ENCODE results near the gene MED13L.
"Not testable (repeated sequence)": the region's sequence is repeated elsewhere in the genome, so short reads cannot be mapped to it uniquely, and the experiment has no call there.

MED13L gene

GRCh38 chr12:116153113-116153512 lies 124.4 kb downstream of the MED13L start:
- no peak for DNase-seq (ENCODE audit: low spot score)

- no peak for DNase-seq (ENCODE audit: low spot score)
Measured at GRCh38 chr12:116152268-116152667, 125.2 kb downstream of the MED13L start.

DNA sequence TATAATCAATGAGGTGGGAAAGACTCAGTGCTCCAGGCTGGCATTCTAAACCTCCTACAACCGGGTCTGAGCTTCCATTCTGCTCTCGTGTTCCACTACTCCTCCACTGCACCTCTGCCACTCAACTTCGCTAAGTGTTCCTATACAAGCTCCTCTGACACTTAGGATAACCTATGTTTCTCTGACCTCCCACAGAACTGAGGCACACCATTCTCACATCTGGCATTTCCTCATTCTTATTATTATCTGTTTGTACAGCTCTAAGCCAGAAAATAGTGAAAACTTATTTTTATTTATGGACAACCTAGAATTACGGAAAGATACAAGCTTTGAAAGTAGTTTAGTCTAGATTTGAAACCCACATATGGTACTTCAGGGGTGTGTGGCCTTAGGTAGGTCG lies 127.0 kb downstream of the MED13L start:
- DNase-seq (ENCODE audit: low spot score) = no peak

DNA sequence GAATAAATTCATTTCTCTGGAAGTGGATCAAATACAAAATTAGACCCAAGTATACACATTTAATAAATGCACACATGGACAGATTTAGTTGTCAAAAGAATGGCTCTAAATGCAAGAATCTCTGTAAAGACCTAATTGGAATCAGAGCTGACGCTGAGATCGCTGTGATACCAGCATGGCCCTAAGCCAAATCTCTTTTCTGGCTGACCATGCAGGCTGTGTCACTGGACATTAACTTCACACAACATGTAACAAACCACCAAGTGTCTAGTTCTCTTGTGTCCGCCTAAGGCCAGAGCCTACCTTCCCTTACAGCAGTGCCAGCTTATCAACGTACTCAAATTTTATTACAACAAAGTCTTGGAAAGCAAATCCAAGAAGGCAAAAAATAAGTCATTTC lies 127.5 kb downstream of the MED13L start:
- DNase-seq (ENCODE audit: low spot score) = no peak

DNA sequence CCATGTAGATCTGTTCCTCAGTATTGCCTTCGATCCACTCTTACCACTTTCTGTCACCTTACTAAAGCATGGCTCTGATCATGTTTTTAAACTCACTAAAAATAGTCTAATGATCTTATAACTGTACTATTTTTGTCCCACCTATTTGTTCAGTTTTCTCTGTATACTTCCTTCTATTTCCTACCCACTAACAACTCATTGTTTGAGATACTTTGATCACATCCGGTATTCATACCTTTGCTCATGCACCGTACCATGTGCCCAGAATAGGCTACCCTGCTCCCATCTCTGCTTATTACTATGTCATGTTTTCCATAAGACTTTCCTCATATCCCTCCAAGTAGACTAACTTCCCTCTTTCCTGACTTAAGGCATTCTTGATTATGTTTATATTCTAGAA lies 128.6 kb downstream of the MED13L start:
- DNase-seq (ENCODE audit: low spot score) = no peak

- DNase-seq (ENCODE audit: low spot score) = no peak
Measured at GRCh38 chr12:116146386-116146785, 131.1 kb downstream of the MED13L start.

GRCh38 chr12:116145451-116145850 lies 132.0 kb downstream of the MED13L start:
- no peak for DNase-seq (ENCODE audit: low spot score)

DNA sequence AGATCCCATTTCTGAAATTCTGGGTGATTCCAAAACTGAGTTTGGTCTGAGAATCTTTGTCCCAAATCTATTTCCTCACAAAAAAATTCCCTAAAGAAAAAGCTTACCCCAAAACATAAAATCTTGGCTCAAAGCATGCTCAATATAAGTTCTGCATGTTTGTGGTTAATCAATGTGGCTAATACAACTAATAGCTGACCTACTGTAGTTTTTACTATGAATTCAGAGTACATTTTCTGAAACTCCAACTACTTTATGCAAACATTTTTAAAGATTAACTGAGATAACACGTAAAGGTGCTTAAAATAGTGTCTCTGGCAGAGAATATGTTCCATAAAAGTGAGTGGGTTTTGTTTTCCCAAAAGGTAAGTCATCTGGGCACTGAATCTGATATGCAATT lies 133.1 kb downstream of the MED13L start:
- no peak for DNase-seq (ENCODE audit: low spot score)

DNA sequence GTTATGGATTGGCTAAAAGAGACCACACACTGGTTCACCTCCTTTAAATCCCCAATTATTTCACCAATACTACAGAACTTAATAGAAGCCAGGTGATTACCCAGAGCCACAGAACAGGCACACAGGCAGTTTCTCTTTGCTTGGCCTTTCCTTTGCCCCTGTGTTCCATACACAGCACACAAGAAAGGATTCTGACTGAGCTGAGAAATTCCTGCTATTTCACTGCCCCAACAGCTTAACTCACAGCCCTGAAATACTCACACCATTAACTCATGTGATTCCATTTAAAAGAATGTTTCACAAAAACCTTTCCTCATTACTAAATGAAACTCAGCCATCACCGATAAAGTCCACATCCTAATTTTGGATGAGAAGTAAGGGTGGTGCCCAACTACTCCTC lies 133.6 kb downstream of the MED13L start:
- no peak for DNase-seq (ENCODE audit: low spot score)

DNA sequence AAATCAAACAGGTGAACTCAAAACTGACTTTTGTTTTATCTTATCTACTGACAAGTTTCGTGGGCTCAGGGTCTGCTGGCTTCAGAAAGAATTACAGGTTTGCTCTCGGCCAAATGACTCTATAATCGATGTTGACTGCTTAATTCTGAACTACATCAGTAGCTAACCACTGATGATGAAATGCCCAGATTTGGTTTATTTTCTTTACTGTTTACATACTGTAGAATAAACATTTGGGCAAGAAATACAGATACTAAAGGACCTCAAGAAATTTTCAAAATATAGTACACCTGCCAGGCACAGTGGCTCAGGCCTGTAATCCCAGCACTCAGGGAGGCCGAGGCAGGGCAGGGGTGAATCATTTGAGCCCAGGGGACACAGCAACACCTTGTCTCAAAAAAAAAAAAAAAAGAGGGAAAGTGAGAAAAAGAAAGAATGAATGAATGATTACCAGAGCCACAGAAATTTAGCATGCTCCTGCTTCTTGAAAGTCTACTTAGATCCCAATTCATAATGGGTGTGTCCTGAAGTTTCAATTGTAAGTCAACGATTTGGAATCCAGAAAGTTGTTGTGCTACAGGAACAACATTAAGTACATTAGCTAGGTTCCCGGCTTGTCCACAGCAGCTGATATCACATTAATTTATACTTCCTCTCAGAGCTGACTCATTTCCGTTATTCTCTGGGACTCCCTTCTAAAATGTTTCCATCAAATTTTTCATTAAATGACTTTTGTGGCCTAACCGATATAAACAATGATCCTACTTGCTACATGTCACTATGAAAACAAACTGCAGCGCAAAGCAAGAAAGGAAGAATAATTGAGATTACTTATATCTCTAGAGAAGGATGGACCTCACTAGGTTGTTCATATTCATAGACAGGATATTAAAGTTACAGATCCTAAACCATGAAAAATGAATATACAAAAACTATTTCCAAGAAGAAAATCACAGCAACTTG lies 134.3 kb downstream of the MED13L start:
- no peak for DNase-seq (ENCODE audit: low spot score)

- no peak for DNase-seq (ENCODE audit: low spot score)
Measured at GRCh38 chr12:116141833-116142162, 135.7 kb downstream of the MED13L start.

DNA sequence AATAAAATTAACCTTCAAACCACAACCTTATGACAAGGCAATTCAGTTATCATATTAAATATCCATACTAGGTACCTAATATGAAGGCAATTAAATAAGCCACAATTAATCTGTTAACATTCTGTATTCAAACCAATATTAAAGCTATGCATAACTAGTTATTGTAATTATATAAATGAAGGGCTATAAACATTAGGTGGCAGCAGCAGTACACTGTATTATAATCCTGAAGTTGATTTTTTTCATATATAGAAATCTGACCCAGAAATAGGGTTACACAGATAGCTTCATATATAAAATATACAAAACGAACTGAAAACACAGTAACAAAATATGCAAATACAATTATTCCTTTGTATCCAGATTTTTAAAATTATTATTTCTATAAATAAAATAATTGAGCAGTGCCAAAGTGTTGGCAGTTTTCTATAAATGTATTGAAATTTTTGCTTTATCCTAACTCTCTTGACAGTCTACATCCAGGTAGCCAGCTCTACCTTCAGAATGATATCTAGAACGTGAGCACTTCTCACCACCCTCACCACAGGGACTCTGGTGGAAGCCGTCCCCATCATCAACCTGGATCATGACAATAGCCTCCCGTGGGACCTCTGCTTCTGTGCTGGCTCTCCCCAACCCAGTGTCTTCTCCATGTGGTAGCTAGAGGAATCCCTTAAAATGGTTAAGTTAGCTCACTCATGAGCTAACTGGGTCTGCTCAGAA lies 136.2 kb downstream of the MED13L start:
- DNase-seq (ENCODE audit: low spot score) = no peak

- no peak for DNase-seq (ENCODE audit: low spot score)
Measured at GRCh38 chr12:116140529-116140928, 137.0 kb downstream of the MED13L start.

DNA sequence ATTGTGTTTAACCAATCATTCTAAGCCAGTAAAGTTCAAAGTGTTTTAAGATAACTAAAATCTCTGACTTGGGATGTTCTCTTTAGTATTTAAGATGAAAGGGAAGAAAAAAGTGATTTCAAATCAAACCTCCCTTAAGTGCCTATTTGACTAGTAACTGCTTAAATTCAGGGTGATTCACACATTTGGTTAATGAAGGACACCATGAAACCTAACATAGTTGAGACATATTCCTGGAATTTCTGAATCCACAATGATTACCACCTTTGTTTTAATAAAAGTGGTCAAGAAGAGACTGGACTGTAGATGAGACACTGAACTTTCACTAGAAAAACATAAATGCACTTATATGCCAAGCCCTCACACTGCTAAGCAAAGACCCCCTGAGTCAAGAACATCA lies 138.7 kb downstream of the MED13L start:
- no peak for DNase-seq (ENCODE audit: low spot score)

GRCh38 chr12:116138364-116138763 lies 139.1 kb downstream of the MED13L start:
- DNase-seq (ENCODE audit: low spot score) = no peak

- DNase-seq (ENCODE audit: low spot score) = no peak
Measured at GRCh38 chr12:116137318-116137717, 140.2 kb downstream of the MED13L start.

DNA sequence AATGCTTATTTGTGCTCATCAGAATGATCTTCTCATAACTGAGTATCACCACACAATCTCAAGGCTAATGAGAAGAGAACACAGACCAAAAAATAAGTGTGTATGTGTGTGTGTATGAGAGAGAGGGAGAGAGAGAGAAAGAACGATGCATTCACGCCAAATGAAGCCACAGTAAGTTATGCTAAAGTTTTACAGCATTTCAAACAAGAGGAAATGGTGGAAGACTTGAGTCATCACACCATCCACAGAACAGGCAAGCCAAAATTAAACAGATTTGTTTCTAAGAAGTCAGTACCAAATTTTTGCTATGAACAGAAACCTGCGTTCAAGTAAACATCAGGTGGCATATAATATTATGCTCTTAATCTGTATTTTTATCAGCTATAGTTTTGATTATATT lies 141.2 kb downstream of the MED13L start:
- no peak for DNase-seq (ENCODE audit: low spot score)

GRCh38 chr12:116135209-116135930 lies 142.1 kb downstream of the MED13L start:
- no peak for DNase-seq (ENCODE audit: low spot score)

DNA sequence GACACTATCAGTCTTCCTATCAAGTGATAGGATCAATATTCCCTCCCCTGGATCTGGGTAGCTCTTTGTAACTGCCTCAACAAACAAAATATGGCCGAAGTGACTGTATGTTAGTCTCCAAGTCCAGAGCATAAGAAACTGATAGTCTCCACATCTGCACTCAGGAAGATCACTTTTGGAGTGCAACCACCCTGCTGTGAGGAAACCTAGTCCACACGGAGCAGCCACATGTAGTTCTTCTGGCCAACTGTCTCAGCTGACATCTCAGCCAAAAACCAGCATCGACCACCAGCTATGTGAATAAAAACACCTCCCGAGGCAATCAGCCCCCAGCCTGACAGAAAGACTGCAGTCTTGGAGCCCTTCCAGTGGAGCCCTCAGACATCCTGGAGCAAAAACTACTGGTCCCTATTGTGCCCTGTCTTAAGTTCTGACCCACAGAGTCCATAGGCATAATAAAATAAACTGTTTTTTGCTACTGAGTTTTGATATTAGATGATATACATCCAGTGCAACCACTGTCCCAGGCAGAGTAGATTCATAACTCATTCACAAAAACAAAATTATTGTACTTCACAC lies 143.8 kb downstream of the MED13L start:
- no peak for DNase-seq (ENCODE audit: low spot score)

DNA sequence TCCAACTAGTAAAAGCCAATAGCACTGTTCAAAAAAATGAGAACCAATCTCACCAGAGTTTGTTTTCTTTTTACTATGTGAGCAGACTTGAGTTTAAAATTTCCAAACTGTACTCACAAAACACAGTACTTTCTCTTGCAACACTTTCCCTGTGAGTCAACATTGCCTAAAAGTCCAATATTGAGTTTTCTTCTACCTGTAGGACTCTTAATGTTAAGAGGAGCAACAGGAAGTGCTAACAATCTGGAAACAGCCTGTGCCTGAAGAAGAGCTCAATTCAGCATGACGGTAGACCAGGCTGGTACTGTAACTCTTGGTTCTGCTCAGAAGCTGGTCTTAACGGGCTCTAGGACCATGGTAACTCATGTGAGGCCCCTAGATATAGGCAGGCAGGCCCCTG lies 144.3 kb downstream of the MED13L start:
- DNase-seq (ENCODE audit: low spot score) = no peak

DNA sequence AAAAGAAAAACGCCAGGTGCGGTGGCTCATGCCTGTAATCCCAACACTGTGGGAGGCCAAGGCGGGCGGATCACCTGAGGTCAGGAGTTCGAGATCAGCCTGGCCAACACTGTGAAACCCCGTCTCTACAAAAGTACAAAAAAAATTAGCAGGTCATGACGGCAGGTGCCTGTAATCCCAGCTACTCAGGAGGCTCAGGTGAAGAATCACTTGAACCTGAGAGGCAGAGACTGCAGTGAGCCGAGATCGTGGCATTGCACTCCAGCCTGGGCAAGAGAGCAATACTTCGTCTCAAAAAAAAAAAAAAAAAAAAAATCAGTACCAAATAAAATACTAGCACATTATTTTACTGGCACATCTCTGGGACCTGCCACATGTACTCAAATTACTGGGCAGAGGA lies 145.5 kb downstream of the MED13L start:
- not testable (repeated sequence) for DNase-seq (ENCODE audit: low spot score)

DNA sequence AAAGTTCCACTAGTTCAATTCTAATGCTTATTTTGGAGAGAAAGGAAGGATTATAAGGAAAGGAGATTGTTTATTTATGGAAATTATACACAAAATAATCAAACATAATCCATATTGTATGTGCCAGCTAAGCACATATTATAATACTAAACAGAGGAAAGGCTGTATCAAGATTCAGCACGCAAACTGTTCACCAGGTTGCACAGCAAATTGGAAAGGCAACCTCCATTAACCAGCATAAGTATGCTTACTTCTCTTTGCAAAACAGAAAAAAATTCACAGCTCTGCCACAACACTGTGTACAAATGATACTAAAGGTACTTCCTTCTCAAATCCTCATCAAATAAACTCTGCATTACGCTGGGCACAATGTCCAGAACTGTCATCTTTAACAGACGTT lies 146.3 kb downstream of the MED13L start:
- no peak for DNase-seq (ENCODE audit: low spot score)

Measured in HuH-7.5 (cell line).